GM12875 (cell line): ENCODE measurements around the gene RGS13.

Experiments used
- H3K4me3 ChIP-seq: one replicate; pipeline ENCODE4 v1.5.1; 2011; ENCODE audit warnings: low read depth, low read length, control low read depth
- TF ChIP-seq, protein P1 (sequence below): IDR thresholded peaks from 2 replicates; pipeline ENCODE4 v1.5.1; 2011; ENCODE audit warnings: low read depth, mild to moderate bottlenecking, control low read depth, inconsistent platforms, low read length, moderate library complexity, borderline replicate concordance; ENCODE audit not compliant: insufficient read depth

RGS13 gene

DNA sequence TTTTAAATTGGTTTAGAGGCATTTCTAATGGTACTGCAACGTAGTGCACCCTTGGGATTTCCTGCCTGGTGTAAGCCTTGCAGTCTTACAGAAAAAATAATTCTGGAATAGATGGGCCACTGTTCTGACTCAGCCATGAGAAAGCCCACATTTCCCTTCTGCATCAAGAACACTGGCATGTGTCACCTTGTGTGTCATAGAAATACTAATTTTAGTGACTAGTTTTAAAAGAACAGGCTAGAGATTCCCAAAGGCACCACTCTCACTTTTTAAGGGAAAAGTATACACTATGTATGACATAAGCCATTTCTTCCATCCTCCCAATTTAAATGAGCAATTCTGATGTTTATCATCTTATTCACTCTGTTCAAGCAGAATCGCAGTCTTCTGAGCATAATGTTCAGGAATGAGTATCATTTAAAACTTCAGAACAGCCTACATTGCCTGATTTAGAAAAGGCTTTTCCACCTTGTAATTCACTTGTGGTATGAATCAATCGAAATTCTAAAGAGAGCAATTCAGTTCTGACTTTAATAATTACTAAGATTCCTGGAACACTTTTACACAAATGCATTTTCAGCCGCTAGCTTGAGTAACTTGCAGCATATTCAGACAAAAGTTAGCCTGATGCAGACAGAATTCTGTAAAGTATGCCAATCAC is 18.8 kb downstream of the RGS13 start:
- TF ChIP-seq, protein P1, sequence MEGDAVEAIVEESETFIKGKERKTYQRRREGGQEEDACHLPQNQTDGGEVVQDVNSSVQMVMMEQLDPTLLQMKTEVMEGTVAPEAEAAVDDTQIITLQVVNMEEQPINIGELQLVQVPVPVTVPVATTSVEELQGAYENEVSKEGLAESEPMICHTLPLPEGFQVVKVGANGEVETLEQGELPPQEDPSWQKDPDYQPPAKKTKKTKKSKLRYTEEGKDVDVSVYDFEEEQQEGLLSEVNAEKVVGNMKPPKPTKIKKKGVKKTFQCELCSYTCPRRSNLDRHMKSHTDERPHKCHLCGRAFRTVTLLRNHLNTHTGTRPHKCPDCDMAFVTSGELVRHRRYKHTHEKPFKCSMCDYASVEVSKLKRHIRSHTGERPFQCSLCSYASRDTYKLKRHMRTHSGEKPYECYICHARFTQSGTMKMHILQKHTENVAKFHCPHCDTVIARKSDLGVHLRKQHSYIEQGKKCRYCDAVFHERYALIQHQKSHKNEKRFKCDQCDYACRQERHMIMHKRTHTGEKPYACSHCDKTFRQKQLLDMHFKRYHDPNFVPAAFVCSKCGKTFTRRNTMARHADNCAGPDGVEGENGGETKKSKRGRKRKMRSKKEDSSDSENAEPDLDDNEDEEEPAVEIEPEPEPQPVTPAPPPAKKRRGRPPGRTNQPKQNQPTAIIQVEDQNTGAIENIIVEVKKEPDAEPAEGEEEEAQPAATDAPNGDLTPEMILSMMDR = no peak
- H3K4me3 ChIP-seq = no peak overlapping the region

GRCh38 chr1:192657760-192658159 is 21.8 kb downstream of the RGS13 start:
- TF ChIP-seq, protein P1 = no peak
- H3K4me3 ChIP-seq = no peak overlapping the region

- no peak overlapping the region for H3K4me3 ChIP-seq
- TF ChIP-seq, protein P1 = no peak
Measured at GRCh38 chr1:192658255-192658654, 22.3 kb downstream of the RGS13 start.

GRCh38 chr1:192660613-192661012 is 24.7 kb downstream of the RGS13 start:
- TF ChIP-seq, protein P1 = no peak

DNA sequence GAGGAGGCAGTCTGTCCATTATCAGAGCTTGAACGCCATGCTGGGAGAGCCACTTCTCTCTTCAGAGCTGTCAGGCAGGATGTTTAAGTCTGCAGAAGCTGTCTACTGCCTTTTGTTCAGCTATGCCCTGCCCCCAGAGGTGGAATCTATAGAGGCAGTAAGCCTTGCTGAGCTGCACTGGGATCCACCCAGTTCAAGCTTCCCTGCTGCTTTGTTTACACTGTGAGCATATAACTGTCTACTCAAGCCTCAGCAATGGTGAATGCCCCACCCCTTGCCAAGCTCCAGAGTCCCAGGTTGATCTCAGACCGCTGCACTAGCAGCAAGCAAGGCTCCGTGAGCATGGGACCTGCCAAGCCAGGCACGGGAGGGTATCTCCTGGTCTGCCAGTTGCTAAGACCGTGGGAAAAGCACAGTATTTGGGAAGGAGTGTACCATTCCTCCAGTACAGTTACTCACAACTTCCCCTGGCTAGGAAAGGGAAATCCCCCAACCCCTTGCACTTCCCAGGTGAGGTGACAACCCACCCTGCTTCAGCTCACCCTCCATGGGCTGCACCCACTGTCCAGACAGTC is 32.5 kb downstream of the RGS13 start:
- TF ChIP-seq, protein P1 = no peak
- H3K4me3 ChIP-seq = no peak overlapping the region

More at GRCh38 chr1:192660613-192661012, 24.7 kb downstream of the RGS13 start:
- H3K4me3 ChIP-seq = no peak overlapping the region

- H3K4me3 ChIP-seq = no peak overlapping the region
- TF ChIP-seq, protein P1 = no peak
Measured at GRCh38 chr1:192669174-192669573, 33.2 kb downstream of the RGS13 start.

- TF ChIP-seq, protein P1 = no peak
- H3K4me3 ChIP-seq = no peak overlapping the region
Measured at GRCh38 chr1:192675716-192676115, 39.8 kb downstream of the RGS13 start.
